ENCODE results near the gene SP7.
A peak's percentile ranks its signal among the peaks of the same experiment; 100 is the strongest.

Gene SP7

GRCh38 chr12:53336181-53336681 lies at the start of gene SP7:
SP7 (minus strand) TSS chr12:53336354; CDS start chr12:53335646, 708 bp downstream.
- H3K4me1 ChIP-seq (ENCODE audit: control insufficient read depth, insufficient read depth, low read length, unreplicated experiment) = no peaks in the 10 kb centered on the region

GRCh38 chr12:53383258-53383657 lies 47.1 kb upstream of the SP7 start:
- peaks cover 63% of the 10 kb centered on the region for H3K79me2 ChIP-seq (ENCODE audit: control insufficient read depth, insufficient read depth, low read length, unreplicated experiment)
- H2AFZ ChIP-seq (ENCODE audit: low read length, unreplicated experiment) = no peak overlapping the region
- H3K27me3 ChIP-seq (ENCODE audit: insufficient read depth, low read length) = no peaks in the 10 kb centered on the region
- peaks cover 17% of the 10 kb centered on the region; the same call in 1 of the 2 replicates for H3K36me3 ChIP-seq (ENCODE audit: insufficient read depth, low read length)
- H3K4me3 ChIP-seq (ENCODE audit: low read depth, low read length) = peak overlapping the region; percentile 71
- no peak overlapping the region for H3K27ac ChIP-seq (ENCODE audit: low read depth, low read length)
- H3K4me1 ChIP-seq (ENCODE audit: control insufficient read depth, insufficient read depth, low read length, unreplicated experiment) = peaks cover 61% of the 10 kb centered on the region

More at GRCh38 chr12:53336181-53336681, at the start of gene SP7:
- no peaks in the 10 kb centered on the region for H3K79me2 ChIP-seq (ENCODE audit: control insufficient read depth, insufficient read depth, low read length, unreplicated experiment)
- H2AFZ ChIP-seq (ENCODE audit: low read length, unreplicated experiment) = no peak within 1 kb of the TSS
- H3K27me3 ChIP-seq (ENCODE audit: insufficient read depth, low read length) = peaks cover 45% of the 10 kb centered on the region
- no peak within 1 kb of the TSS for H3K4me3 ChIP-seq (ENCODE audit: low read depth, low read length)
- no peaks in the 10 kb centered on the region for H3K36me3 ChIP-seq (ENCODE audit: insufficient read depth, low read length)
- H3K27ac ChIP-seq (ENCODE audit: low read depth, low read length) = no peak within 1 kb of the TSS

DNA sequence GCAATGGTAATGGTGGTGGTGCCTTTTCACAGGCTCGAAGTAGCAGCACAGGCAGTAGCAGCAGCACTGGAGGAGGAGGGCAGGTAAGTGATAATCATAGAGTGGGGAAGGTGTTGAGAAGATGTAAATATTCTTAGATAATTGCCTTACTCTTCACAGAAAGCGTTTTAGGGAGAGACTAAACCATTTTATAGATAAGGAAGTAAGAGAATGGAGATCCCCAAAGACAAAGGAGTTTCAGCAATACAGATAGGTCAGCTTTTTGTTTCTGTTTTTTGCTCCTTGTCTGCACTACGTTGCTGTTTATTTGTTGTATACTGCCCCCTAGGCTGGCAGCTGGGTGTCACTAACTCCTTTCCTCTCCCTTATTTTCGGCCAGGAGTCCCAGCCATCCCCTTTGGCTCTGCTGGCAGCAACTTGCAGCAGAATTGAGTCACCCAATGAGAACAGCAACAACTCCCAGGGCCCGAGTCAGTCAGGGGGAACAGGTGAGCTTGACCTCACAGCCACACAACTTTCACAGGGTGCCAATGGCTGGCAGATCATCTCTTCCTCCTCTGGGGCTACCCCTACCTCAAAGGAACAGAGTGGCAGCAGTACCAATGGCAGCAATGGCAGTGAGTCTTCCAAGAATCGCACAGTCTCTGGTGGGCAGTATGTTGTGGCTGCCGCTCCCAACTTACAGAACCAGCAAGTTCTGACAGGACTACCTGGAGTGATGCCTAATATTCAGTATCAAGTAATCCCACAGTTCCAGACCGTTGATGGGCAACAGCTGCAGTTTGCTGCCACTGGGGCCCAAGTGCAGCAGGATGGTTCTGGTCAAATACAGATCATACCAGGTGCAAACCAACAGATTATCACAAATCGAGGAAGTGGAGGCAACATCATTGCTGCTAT lies 45.8 kb upstream of the SP7 start:
- Histone ChIP-seq H3K4me3 (ENCODE audit: low read depth, low read length) (peak overlapping the region; percentile 71), H3K79me2 (ENCODE audit: control insufficient read depth, insufficient read depth, low read length, unreplicated experiment) (peaks cover 51% of the 10 kb centered on the region)

GRCh38 chr12:53380794-53381730 lies 44.9 kb upstream of the SP7 start:
- H3K27me3 ChIP-seq (ENCODE audit: insufficient read depth, low read length) = no peaks in the 10 kb centered on the region
- H3K4me3 ChIP-seq (ENCODE audit: low read depth, low read length) = peak overlapping the region; percentile 71
- H3K79me2 ChIP-seq (ENCODE audit: control insufficient read depth, insufficient read depth, low read length, unreplicated experiment) = peaks cover 43% of the 10 kb centered on the region
- H3K27ac ChIP-seq (ENCODE audit: low read depth, low read length) = peak overlapping the region; percentile 74
- H3K4me1 ChIP-seq (ENCODE audit: control insufficient read depth, insufficient read depth, low read length, unreplicated experiment) = peaks cover 44% of the 10 kb centered on the region
- no peak overlapping the region for H2AFZ ChIP-seq (ENCODE audit: low read length, unreplicated experiment)
- peaks cover 17% of the 10 kb centered on the region; the same call in 1 of the 2 replicates for H3K36me3 ChIP-seq (ENCODE audit: insufficient read depth, low read length)

More for the DNA sequence above, 45.8 kb upstream of the SP7 start:
- Histone ChIP-seq H3K27ac (ENCODE audit: low read depth, low read length) (peak overlapping the region; percentile 74), H3K27me3 (ENCODE audit: insufficient read depth, low read length) (no peaks in the 10 kb centered on the region), H3K36me3 (ENCODE audit: insufficient read depth, low read length) (peaks cover 17% of the 10 kb centered on the region; the same call in 1 of the 2 replicates), H3K4me1 (ENCODE audit: control insufficient read depth, insufficient read depth, low read length, unreplicated experiment) (peaks cover 51% of the 10 kb centered on the region), H2AFZ (ENCODE audit: low read length, unreplicated experiment) (no peak overlapping the region)

DNA sequence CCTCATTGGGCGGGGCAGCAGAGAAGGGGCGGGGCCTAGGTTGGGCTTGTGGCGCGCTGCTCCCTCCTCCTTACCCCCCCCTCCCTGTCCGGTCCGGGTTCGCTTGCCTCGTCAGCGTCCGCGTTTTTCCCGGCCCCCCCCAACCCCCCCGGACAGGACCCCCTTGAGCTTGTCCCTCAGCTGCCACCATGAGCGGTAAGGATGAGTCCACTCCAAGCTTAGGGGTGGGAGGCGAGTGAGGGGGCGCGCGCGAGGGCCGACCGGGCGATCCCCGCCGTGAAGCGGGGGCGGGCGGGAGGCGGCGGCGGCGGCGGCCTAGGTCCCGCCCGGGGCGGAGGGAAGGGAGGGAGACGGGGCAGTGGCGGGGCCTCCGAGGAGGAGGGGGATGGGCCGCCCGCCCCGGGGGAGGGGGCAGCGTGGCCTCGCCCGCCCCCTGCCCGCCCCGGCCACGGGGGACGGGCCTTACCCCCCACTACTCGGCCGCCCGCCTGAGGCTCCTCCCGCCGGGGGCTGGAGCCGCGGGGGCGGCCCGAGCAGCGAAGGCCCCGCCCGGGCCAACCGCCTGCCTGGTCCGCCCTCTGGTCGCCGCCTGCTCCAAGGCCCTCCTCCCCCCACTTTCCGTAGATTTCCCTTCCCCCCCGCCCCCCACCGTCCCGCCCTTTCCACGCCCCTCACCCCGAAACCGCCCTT lies 44.1 kb upstream of the SP7 start, which contains the start of gene SP1:
Gene SP1, plus strand, starts transcription at position 73 of the 690 bp plus-strand sequence. Its CDS starts 116 bp downstream, at position 189.
- peaks cover 41% of the 10 kb centered on the region for H3K4me1 ChIP-seq (ENCODE audit: control insufficient read depth, insufficient read depth, low read length, unreplicated experiment)
- peaks cover 40% of the 10 kb centered on the region for H3K79me2 ChIP-seq (ENCODE audit: control insufficient read depth, insufficient read depth, low read length, unreplicated experiment)
- H3K36me3 ChIP-seq (ENCODE audit: insufficient read depth, low read length) = peaks cover 17% of the 10 kb centered on the region; the same call in 1 of the 2 replicates
- H2AFZ ChIP-seq (ENCODE audit: low read length, unreplicated experiment) = peak within 1 kb of the TSS; percentile 83
- peak within 1 kb of the TSS; percentile 97 for H3K27ac ChIP-seq (ENCODE audit: low read depth, low read length)
- H3K4me3 ChIP-seq (ENCODE audit: low read depth, low read length) = peak within 1 kb of the TSS; percentile 81
- H3K27me3 ChIP-seq (ENCODE audit: insufficient read depth, low read length) = no peaks in the 10 kb centered on the region

DNA sequence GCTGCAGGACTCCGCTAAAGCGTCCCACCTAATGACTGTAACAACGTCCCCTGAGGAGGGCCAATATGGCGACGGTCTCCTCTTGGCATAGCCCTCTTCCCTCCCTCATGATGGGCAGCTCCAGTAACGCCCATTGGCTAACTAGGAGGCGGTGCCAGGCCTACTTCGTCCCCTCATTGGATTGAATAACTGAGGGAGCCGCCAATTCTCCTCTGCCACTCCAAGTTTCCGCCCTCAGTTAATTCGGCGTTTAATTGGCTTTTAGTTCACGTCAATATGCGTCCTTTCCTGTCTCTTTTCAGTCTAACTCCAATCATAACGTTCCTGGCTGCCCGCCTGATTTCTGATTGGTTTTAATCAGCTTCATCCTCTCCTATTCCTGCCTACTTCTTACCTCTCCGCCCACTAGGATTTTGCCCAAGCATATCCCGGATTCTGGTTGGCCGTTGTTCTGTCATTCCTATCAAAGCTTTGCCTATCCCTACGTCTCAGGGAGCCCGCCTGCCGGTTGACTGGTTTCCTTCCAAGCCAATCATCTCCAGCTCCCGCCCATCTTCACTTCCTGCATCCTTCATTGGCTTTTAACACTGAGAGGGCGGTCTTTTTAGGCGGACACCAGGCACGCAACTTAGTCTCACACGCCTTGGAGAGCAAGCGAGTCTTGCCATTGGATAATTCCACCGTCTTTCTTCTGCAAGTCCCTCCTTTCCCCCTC lies 43.4 kb upstream of the SP7 start:
- Histone ChIP-seq H2AFZ (ENCODE audit: low read length, unreplicated experiment) (peak overlapping the region; percentile 83), H3K79me2 (ENCODE audit: control insufficient read depth, insufficient read depth, low read length, unreplicated experiment) (peaks cover 32% of the 10 kb centered on the region)

GRCh38 chr12:53378724-53379388 lies 42.7 kb upstream of the SP7 start:
- peak overlapping the region; percentile 81 for H3K4me3 ChIP-seq (ENCODE audit: low read depth, low read length)
- peaks cover 28% of the 10 kb centered on the region for H3K79me2 ChIP-seq (ENCODE audit: control insufficient read depth, insufficient read depth, low read length, unreplicated experiment)
- peaks cover 35% of the 10 kb centered on the region for H3K4me1 ChIP-seq (ENCODE audit: control insufficient read depth, insufficient read depth, low read length, unreplicated experiment)
- H3K27me3 ChIP-seq (ENCODE audit: insufficient read depth, low read length) = no peaks in the 10 kb centered on the region
- H3K27ac ChIP-seq (ENCODE audit: low read depth, low read length) = peak overlapping the region; percentile 78
- H3K36me3 ChIP-seq (ENCODE audit: insufficient read depth, low read length) = peaks cover 17% of the 10 kb centered on the region; the same call in 1 of the 2 replicates
- H2AFZ ChIP-seq (ENCODE audit: low read length, unreplicated experiment) = peak overlapping the region; percentile 83

More for the DNA sequence above, 43.4 kb upstream of the SP7 start:
- H3K36me3 ChIP-seq (ENCODE audit: insufficient read depth, low read length) = peaks cover 17% of the 10 kb centered on the region; the same call in 1 of the 2 replicates
- H3K27ac ChIP-seq (ENCODE audit: low read depth, low read length) = peak overlapping the region; percentile 97
- H3K27me3 ChIP-seq (ENCODE audit: insufficient read depth, low read length) = no peaks in the 10 kb centered on the region
- H3K4me3 ChIP-seq (ENCODE audit: low read depth, low read length) = peak overlapping the region; percentile 81
- peaks cover 38% of the 10 kb centered on the region for H3K4me1 ChIP-seq (ENCODE audit: control insufficient read depth, insufficient read depth, low read length, unreplicated experiment)

DNA sequence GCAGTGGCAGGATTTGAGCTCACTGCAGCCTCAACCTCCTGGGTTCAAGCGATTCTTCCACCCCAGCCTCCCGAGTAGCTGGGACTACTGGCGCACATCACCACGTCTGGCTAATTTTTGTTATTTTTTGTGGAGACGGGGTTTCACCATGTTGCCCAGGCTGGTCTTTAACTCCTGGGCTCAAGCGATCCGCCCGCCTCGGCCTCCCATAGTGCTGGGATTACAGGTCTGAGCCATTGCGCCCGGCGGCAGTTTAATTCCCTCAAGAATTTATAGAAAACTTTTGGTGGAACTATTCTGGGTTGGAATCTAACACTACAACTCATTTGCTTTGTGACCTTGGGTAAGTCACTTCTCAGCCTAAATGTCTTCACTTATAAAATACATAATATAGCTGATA lies 42.1 kb upstream of the SP7 start:
- no peak overlapping the region for H3K4me3 ChIP-seq (ENCODE audit: low read depth, low read length)
- H3K4me1 ChIP-seq (ENCODE audit: control insufficient read depth, insufficient read depth, low read length, unreplicated experiment) = peaks cover 30% of the 10 kb centered on the region
- H3K36me3 ChIP-seq (ENCODE audit: insufficient read depth, low read length) = peaks cover 11% of the 10 kb centered on the region; the same call in 1 of the 2 replicates
- no peaks in the 10 kb centered on the region for H3K27me3 ChIP-seq (ENCODE audit: insufficient read depth, low read length)
- H3K79me2 ChIP-seq (ENCODE audit: control insufficient read depth, insufficient read depth, low read length, unreplicated experiment) = peaks cover 22% of the 10 kb centered on the region
- H2AFZ ChIP-seq (ENCODE audit: low read length, unreplicated experiment) = no peak overlapping the region
- no peak overlapping the region for H3K27ac ChIP-seq (ENCODE audit: low read depth, low read length)

- H3K4me1 ChIP-seq (ENCODE audit: control insufficient read depth, insufficient read depth, low read length, unreplicated experiment) = peaks cover 24% of the 10 kb centered on the region
- H2AFZ ChIP-seq (ENCODE audit: low read length, unreplicated experiment) = no peak overlapping the region
- H3K4me3 ChIP-seq (ENCODE audit: low read depth, low read length) = no peak overlapping the region
- no peaks in the 10 kb centered on the region for H3K27me3 ChIP-seq (ENCODE audit: insufficient read depth, low read length)
- H3K36me3 ChIP-seq (ENCODE audit: insufficient read depth, low read length) = no peaks in the 10 kb centered on the region
- H3K27ac ChIP-seq (ENCODE audit: low read depth, low read length) = no peak overlapping the region
- peaks cover 7% of the 10 kb centered on the region for H3K79me2 ChIP-seq (ENCODE audit: control insufficient read depth, insufficient read depth, low read length, unreplicated experiment)
These were observed 40.6 kb upstream of the SP7 start for GRCh38 chr12:53376747-53377146.

Data from ACC112 (cell line).